HG03442 (cell line): ENCODE measurements around the gene LARP1B.
"Not testable (repeated sequence)": the region's sequence is repeated elsewhere in the genome, so short reads cannot be mapped to it uniquely, and the experiment has no call there.

ENCODE experiments used
- ATAC-seq: cut with Tn5 transposase; IDR thresholded peaks from one replicate; pipeline ENCODE4 v1.9.1; 2021; ENCODE audit warnings: mild to moderate bottlenecking, moderate library complexity; ENCODE audit not compliant: unreplicated experiment

The LARP1B gene

DNA sequence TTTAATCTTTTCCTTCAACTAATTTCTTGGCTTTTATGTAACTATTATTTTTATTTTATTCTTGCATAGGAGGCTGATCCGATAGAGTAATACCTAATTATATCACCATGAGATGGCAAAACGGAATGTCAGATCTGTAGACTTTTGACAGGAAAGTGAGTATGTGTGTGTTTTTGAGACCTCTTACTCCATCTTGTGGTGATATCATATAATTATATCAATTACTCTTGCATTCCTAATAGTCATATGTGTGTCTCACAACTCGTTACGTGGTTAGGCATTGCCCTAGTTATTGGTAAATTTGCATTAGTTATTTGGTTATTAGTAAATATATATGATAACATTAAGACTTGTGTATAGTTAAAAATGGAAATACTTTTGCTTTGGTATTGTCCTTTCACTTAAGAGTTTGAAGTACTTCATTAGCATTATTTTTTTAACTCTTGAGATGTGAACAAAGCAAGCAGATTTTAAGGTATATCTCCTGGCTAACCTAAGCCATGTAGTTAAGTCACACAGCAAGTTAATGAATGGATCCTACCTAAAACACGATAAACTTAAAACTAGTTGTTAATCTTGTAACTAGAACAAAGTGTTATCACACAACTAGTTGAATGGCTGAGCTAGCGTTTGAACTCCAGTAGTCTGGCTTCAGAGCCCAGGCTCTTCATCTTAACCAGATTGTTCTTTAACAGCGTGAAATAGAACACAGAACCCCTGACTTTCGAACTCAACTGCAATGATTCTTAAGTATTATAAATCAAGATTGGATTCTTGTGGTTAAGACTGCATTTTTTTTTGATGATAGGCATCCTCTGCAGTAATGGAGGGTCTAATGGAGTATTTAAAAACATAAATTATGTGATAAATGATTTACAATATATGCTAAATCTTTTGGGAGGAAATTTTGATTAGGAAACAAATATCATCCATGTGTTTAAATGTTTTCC lies 159.4 kb downstream of the LARP1B start:
- no peak for ATAC-seq

DNA sequence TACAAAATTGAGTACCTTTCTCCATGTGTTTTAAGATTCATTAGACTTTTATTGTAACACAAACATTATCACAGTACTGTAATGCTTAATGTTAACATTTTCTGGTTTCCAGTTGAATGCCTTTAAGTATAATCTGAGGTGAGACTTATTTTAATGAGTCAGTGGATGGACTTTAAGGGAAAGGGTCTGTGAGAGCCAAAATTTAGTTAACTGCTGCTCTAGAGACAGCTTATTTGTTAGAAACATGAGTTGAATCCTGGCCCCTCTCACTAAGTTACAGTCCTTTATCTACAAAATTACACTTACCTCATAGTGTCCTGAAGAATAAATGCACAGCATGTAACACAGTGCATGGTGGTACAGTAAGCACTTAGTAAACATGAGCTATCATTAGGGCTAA lies 160.5 kb downstream of the LARP1B start:
- ATAC-seq = no peak

DNA sequence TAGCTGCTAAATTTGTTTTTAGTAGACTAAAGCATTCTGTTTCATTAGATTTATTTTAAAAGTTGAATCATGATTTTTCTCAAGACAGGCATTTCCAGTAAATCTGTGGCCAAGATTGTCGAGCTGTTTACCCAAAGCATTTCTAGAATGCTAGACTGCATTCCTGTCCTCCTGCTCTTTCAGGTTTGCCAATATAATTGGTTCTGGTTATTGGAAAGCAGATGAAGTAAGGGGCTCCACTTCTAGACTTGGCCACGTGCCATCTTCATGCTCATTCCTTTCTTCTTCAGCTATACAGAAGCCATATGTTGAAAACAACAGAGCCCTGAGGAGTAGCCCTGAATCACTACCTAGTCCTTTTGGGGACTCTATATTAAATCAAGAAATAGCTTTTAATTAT lies 164.0 kb downstream of the LARP1B start:
- no peak for ATAC-seq

DNA sequence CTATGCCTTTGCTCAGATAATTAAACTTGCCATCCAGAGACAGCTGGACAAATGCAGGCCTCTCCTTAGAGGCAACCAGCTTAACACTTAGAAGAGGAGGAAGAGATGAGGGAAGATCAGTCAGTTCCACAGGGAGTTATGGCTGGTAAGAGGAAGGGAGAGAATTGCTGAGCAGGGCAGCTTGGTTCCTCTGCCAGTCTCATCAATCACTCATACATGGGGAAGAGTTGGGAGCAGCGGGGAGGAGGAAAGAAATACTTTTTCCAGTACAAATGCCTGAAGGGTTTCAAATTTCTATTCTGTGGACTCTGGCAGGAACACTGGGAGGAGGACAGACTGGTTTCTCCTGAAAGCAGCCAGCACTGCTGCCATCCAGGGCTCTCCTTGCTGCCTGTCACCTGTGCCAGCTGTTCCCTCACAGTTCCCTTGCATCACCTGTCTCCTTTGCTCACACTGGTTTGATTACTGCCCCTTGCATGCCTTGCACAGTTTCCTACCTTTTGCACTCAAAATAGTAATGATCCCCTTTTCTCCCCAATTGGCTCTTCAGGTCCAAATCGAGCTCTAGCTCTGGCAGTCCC lies 167.0 kb downstream of the LARP1B start:
- ATAC-seq = no peak

DNA sequence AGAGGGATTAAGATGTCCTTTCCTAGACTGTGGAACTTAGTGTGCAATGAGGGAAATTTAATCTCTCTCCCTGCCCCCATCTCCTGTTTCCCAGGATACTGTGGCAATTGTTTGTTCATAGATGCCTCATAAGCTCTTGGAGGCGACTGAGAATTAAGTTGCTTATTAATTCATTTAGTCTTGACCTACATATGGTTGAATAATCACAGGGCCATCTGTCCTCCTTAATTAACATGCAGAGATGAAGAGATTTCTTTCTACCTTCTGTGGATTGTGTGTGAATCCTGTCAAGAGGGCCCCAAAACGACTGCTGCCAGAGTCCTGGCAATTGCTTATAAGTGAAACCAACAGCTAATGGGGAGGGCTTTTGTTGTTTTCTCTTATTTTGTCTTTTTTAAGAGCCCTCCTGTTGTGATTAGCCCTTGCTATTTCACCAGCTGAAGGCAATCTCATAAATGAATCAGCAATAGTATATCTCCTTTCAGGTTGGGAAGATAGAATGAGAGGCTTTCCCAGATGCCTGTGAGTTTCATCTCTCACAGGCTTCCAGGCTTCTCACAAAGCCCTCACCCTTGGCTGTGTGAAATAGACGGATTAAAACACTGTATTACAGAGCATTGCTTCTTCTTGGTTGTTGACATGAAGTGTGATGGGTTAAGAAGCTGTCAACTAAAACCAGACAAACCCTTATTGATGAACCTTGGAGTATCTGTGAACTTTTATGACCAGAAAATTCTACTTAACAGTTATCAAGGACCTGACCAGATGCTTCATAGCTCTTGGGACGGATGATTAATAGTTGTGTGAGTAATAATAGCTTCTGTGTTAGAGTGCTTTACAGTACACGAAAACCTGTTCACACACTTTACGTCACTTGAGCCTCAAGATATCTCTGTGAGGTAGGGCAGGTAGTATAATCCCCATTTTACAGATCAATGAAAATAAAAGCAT lies 168.0 kb downstream of the LARP1B start:
- no peak for ATAC-seq

DNA sequence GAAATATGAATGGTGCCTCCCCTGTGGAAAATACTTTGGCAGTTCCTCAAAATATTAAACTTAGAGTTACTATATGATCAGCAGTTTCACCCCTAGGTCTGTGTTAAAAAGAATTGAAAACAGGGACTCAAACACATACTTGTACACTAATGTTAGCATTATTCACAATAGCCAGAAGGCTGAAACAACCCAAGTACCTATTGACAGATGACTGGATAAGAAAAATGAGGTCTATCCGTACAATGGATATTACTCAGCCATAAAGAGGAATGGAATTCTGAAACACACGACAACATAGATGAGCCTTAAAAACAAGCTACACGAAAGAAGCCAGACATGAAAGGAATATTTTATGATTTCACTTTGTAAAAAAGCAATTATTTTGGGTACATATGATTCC lies 171.6 kb downstream of the LARP1B start:
- no peak for ATAC-seq

DNA sequence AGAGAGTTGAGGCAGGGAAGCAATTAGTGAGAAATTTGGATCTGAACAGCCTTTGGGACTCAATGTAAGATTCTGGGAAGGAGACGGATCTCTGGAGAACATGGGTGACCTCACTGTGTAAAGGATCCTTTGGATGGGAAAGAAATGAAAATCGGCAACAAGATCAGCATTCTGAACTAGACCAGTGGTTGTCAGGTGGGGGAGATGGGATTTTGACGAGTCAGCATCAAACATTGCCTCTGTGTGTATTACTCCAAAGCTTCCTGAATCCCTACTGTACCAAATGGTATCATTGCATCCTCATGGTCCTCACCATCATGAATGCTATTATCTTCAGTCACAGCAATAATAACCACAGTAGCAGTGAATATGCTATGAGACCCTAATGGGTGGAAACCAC lies 173.7 kb downstream of the LARP1B start:
- ATAC-seq = no peak

DNA sequence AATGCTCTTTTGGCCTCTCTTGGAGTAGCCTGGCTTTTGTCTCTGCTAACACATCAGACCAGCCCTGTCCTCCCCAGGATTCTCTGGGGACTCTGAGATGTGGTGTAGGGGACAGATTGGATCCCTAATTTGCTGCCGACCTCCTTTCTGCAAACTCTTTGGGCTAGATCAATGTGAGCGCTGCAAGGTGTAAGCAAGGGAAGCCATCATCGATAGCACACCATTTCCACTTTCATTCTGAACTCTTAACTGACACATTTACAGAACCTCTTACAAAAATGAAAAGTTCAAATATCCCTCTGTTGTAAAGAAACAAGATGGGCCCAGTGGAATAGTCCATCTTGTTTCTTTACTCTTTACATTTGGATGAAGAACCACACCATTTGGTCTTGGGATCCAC lies 179.9 kb downstream of the LARP1B start:
- ATAC-seq = no peak

DNA sequence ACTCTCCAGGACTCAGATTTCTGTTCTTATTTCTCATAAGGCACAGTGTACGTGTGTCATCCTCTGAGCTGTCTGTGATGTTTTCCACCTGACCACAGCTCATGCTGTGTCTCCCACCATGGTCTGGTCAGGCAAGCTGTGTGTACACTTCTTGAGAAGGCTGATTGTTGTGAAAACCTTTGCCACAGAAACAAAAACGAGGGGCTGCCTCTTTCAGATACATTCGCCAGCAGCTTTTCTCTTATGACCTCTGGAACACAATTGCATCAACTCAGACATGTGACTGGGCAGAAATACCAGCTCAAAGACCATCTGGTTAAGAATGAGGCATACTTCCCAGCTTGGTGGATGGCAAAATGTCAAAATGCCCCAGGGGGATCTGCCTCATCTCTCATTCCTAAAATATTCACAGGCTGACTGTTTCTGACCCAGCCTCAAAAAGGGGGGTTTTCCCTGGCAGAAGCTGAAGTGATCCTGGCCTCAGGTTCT lies 180.4 kb downstream of the LARP1B start:
- ATAC-seq = no peak

DNA sequence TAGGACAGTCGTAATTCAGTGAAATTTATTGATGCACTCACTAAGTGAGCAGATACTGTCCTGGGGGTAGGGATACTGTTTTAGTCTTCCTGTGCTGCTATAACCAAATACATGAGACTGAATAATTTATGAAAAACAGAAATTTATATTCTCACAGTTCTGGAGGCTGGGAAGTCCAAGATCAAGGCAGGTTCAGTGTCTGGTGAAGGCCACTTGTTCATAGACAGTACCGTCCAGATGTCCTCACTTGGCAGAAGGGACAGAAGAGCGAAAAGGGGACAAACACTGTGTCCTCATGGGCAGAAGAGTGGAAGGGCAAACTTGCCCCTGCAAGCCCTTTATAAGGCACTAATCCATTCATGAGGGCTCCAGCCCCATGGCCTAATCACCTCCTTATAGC lies 180.9 kb downstream of the LARP1B start:
- no peak for ATAC-seq

DNA sequence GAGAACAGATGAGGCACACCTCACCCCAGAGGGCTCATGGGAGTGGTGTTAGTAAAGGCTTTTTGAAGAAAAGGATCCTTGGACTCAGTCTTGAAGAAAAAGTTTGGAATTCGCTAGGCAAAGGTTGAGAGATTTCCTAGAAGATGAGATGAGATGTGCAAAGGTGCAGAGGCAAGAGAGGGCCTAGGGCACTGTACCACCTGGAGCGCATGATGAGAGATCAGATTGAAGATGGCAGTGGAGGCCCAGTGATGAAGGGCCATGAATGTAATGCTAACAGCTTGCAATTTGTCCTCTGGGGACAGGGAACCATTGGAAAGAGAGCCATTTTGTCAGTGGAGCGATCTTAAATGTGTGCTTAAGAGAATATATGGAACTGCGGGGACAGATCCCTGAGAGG lies 181.5 kb downstream of the LARP1B start:
- ATAC-seq = no peak

DNA sequence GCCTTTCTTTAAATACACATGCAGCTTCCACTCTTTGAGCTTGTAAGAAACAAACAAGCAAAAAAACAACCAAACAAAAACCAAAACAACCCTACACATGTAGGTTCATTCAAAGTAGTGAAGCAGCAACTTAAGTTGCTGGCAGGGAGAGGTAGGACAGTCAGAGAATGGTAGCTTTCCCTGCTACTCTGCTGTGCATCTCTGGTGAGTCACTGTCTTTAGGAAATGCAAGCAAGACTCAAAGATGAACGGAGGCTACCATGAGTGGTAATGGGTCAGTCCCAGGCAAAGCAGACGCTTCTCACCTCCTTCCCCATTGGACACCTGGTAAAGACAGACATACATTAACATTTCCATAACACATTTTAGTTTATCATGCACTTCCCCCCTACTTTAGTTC lies 183.3 kb downstream of the LARP1B start:
- ATAC-seq = no peak

DNA sequence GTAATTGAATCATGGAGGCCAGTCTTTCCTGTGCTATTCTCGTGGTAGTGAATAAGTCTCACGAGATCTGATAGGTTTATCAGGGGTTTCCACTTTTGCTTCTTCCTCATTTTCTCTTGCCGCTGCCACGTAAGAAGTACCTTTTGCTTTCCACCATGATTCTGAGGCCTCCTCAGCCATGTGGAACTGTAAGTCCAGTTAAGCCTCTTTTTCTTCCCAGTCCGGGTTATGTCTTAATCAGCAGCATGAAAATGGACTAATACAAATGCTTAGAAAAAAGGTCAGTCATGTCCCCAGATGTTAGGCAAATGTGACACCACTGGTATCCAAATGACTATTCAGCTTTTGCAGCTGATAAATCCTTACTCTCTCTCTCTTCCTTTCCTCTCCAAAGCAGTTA lies 184.3 kb downstream of the LARP1B start:
- not testable (repeated sequence) for ATAC-seq

DNA sequence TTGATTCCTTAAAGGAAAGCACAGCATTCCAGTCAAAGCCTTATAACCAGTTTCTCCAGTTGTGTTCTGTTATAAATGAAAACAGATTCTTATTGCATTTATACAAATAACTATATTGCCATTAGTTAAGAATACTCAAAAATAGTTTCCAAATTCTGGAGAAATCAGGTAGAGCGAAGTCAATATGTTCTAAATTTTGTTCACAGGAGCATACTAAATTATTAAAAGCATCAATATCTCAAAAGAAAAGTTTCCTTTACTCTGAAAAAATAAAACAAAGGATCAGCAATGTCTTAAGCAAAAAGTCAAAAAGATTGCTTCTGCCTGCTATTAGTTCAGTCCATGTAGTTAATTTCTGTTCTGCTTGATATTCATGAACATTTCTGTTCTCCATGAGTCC lies 186.8 kb downstream of the LARP1B start:
- ATAC-seq = no peak

DNA sequence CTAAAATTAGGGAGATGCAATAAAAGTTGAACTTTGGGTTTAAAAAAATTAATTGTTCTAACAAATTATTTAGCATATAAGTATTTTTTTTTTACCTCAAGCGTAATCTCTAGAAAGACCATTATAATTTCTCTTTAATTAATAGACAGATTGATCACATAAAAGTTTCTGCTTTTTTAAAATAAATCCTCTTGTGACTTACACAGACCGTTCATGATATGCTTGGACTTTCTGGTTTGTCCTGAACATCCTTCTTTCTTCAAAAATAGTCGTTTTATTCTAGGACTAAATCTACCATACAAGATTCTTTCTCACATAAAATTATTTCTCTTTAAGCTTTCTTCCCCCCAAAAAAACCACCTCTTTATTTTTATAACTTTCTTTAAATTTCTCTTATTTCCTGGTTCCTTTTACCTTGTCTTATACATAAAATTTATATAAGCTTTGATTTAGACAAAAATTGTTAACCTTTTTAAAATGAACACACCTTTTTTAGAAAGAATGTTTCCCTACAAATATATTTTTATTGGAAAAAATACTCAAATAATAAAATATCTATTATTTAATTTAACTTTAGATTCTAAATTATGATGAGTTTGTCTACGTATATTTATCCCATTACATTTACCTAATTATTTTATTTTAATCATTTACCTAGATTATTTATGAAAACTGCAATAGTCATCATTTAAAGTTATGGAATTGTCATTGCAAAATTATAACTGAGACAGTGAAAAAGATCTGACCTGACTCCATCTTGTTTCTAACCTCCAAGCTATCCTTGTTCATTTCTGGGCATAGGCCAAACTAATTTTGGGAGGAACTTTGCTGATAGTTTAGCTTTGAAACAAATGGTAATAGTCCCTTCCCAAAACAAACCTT lies 188.9 kb downstream of the LARP1B start:
- ATAC-seq = no peak

DNA sequence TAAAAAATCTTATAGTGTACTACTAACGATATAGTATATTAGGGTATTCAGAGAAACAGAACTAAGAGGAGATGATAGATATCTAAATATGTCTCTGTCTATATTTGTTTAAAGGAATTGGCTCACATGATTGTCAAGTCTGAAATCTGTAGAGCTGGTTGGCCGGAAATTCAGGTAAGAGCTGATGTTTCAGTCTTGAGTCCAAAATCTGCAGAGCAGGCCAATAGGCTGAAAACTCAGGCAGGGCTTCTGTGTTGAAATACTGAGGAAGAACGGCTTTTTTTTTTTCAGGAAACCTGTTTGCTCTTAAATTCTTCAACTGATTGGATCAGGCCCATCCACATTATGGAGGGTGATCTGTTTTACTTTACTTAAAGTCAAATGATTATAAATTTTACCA lies 194.8 kb downstream of the LARP1B start:
- ATAC-seq = no peak

DNA sequence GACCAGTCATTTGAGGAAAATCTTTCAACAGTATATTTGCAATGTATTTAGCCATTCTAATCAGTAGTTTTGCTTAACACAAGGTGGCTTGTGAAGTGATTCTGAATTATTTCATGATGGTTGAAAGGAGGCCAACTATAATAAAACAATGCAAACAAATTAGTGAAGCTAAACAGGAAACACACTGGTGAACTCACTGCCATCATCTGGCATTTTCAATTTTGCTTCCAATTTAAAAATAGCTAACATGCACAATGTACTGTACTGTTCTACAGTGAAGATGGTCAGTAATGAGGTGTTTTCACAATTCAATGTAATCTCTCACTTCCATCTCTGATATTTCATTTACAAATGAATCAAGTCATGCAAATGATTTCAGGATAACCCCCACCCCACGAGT lies 195.4 kb downstream of the LARP1B start:
- ATAC-seq = no peak

DNA sequence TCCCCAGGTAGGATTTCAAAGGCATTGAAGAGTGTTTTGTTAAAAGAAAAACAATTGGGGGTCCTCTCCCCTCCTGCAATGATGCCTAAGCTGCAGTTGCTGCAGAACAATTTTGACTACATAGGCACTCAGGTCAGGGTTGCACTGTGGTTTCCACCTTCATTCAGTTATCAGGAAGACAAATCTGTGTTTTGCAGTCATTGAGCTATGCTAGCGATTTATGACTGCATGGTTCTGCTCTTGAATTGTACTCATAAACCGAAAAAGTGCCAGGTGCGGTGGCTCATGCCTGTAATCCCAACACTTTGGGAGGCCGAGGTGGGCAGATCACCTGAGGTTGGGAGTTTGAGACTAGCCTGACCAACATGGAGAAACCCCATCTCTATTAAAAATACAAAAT lies 197.1 kb downstream of the LARP1B start:
- not testable (repeated sequence) for ATAC-seq

DNA sequence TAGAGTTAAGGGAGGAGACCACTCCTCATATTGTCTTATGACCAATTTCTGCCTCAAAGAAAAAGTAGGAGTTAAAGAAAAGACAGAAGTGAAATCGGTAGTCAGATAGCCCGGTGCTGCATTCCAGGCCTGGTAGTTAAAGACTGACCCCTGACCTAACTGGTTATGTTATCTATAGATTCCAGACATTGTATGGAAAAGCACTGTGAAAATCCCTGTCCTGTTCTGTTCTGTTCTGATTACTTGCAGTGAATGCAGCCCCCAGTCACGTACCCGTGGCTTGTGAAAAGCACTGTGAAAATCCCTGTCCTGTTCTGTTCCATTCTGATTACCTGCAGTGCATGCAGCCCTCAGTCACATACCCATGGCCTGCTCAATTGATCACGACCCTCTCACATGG lies 198.8 kb downstream of the LARP1B start:
- not testable (repeated sequence) for ATAC-seq
